Activated CD4-positive, alpha-beta memory T cell treated with anti-CD3 and anti-CD28 coated beads, Interleukin-2, amount 10 ng/mL, durations not matched to agents 7 days and 5 days (primary cell): ENCODE data around the gene RALGPS1. TPM values are rescaled to one million over a fixed set of nuclear protein-coding genes. Genes with fewer than 3 reads are reported as not detected.

ENCODE experiments used
- CTCF ChIA-PET: fragments of 350-600 bp; sonication (Branson Sonifier 250); formaldehyde crosslinking; loops from one replicate; lab custom pipeline; 2021; ENCODE audit warnings: antibody characterized with exemption, inconsistent platforms; lab: Charles Lee
- POLR2A ChIA-PET: fragments of 350-600 bp; sonication (Branson Sonifier 250); formaldehyde crosslinking; loops from one replicate; lab custom pipeline; 2021; ENCODE audit warnings: antibody characterized with exemption; lab: Charles Lee
- DNase-seq: peaks from one replicate; pipeline ENCODE4 v3.0.0-alpha.2; 2020
- H3K27ac Mint-ChIP-seq: one replicate; pipeline ENCODE4 v1.8.0; 2021; ENCODE audit warnings: mild to moderate bottlenecking, mixed read lengths
- H3K27me3 Mint-ChIP-seq: one replicate; pipeline ENCODE4 v1.8.0; 2021; ENCODE audit warnings: mixed read lengths
- H3K36me3 Mint-ChIP-seq: one replicate; pipeline ENCODE4 v1.8.0; 2021; ENCODE audit warnings: low read depth, mixed read lengths
- H3K4me1 Mint-ChIP-seq: one replicate; pipeline ENCODE4 v1.8.0; 2021; ENCODE audit warnings: mixed read lengths
- H3K4me3 Mint-ChIP-seq: one replicate; pipeline ENCODE4 v1.8.0; 2021; ENCODE audit warnings: mild to moderate bottlenecking, mixed read lengths
- H3K9me3 Mint-ChIP-seq: one replicate; pipeline ENCODE4 v1.8.0; 2021; ENCODE audit warnings: mixed read lengths
- total RNA-seq, 2 experiments: library from RNA; stranded (reverse); gene quantifications; one replicate each; pipeline ENCODE4 v1.2.3, GENCODE V29; 2021

Gene RALGPS1
- total RNA-seq, 2 experiments from 2014 or later: 2.8 to 3.4 TPM

GRCh38 chr9:127118597-127119319, 204.2 kb downstream of the RALGPS1 start:
- ChIA-PET CTCF (interaction anchor here (1.2 kb wide), 1 partner anchor 178 kb away, joined by 3 read pairs; no protein-coding TSS in a partner anchor), POLR2A (interaction anchor here (0.9 kb wide), 1 partner anchor 10 kb away, joined by 3 read pairs; no protein-coding TSS in a partner anchor)
- H3K9me3 Mint-ChIP-seq: no peaks in the 10 kb centered on the region
- H3K27me3 Mint-ChIP-seq: peaks cover 26% of the 10 kb centered on the region
- no peak for DNase-seq
- peaks cover 18% of the 10 kb centered on the region for H3K4me1 Mint-ChIP-seq
- no peaks in the 10 kb centered on the region for H3K36me3 Mint-ChIP-seq
- H3K4me3 Mint-ChIP-seq: no peak overlapping the region
- no peak overlapping the region for H3K27ac Mint-ChIP-seq

GRCh38 chr9:127119320-127119709, 204.7 kb downstream of the RALGPS1 start:
- H3K9me3 Mint-ChIP-seq: no peaks in the 10 kb centered on the region
- ChIA-PET POLR2A (interaction anchor here (0.9 kb wide), 1 partner anchor 10 kb away, joined by 3 read pairs; no protein-coding TSS in a partner anchor), CTCF (interaction anchor here (1.2 kb wide), 1 partner anchor 178 kb away, joined by 3 read pairs; no protein-coding TSS in a partner anchor)
- no peaks in the 10 kb centered on the region for H3K36me3 Mint-ChIP-seq
- no peak overlapping the region for H3K4me3 Mint-ChIP-seq
- no peak for DNase-seq
- no peak overlapping the region for H3K27ac Mint-ChIP-seq
- peaks cover 18% of the 10 kb centered on the region for H3K4me1 Mint-ChIP-seq
- H3K27me3 Mint-ChIP-seq: peaks cover 30% of the 10 kb centered on the region

- Mint-ChIP-seq H3K4me1 (peaks cover 6% of the 10 kb centered on the region), H3K36me3 (no peaks in the 10 kb centered on the region), H3K27ac (no peak overlapping the region), H3K9me3 (no peaks in the 10 kb centered on the region), H3K4me3 (no peak overlapping the region), H3K27me3 (peaks cover 51% of the 10 kb centered on the region)
- no peak for DNase-seq
- POLR2A ChIA-PET: no interaction called here
- CTCF ChIA-PET: no interaction called here
Measured at GRCh38 chr9:127121628-127122175, 207.1 kb downstream of the RALGPS1 start.

- H3K27me3 Mint-ChIP-seq: peaks cover 57% of the 10 kb centered on the region
- DNase-seq: no peak
- H3K27ac Mint-ChIP-seq: no peak within 1 kb of the TSS
- no peaks in the 10 kb centered on the region for H3K9me3 Mint-ChIP-seq
- no peaks in the 10 kb centered on the region for H3K36me3 Mint-ChIP-seq
- no peak within 1 kb of the TSS for H3K4me3 Mint-ChIP-seq
- H3K4me1 Mint-ChIP-seq: no peaks in the 10 kb centered on the region
- ChIA-PET CTCF (no interaction called here), POLR2A (no interaction called here)
Measured at GRCh38 chr9:127122176-127123063, 207.8 kb downstream of the RALGPS1 start, which contains the start of gene ANGPTL2. TSS of gene ANGPTL2 (minus strand) at chr9:127122635. CDS start at chr9:127108731, 13,904 bp downstream.

GRCh38 chr9:127123064-127123890, 208.7 kb downstream of the RALGPS1 start:
- no peak overlapping the region for H3K4me3 Mint-ChIP-seq
- POLR2A ChIA-PET: no interaction called here
- no peak for DNase-seq
- H3K27me3 Mint-ChIP-seq: peaks cover 57% of the 10 kb centered on the region
- H3K27ac Mint-ChIP-seq: no peak overlapping the region
- H3K4me1 Mint-ChIP-seq: no peaks in the 10 kb centered on the region
- CTCF ChIA-PET: no interaction called here
- no peaks in the 10 kb centered on the region for H3K36me3 Mint-ChIP-seq
- no peaks in the 10 kb centered on the region for H3K9me3 Mint-ChIP-seq

GRCh38 chr9:127124111-127124531, 209.5 kb downstream of the RALGPS1 start:
- Mint-ChIP-seq H3K27ac (no peak overlapping the region), H3K36me3 (no peaks in the 10 kb centered on the region), H3K4me3 (no peak overlapping the region), H3K4me1 (no peaks in the 10 kb centered on the region), H3K9me3 (no peaks in the 10 kb centered on the region), H3K27me3 (peaks cover 57% of the 10 kb centered on the region)
- ChIA-PET CTCF (no interaction called here), POLR2A (no interaction called here)
- no peak for DNase-seq

GRCh38 chr9:127124792-127125191, 210.2 kb downstream of the RALGPS1 start:
- H3K36me3 Mint-ChIP-seq: no peaks in the 10 kb centered on the region
- no peak overlapping the region for H3K4me3 Mint-ChIP-seq
- H3K27ac Mint-ChIP-seq: no peak overlapping the region
- POLR2A ChIA-PET: no interaction called here
- no peak for DNase-seq
- no peaks in the 10 kb centered on the region for H3K9me3 Mint-ChIP-seq
- no peaks in the 10 kb centered on the region for H3K4me1 Mint-ChIP-seq
- CTCF ChIA-PET: interaction anchor here (1.0 kb wide), 1 partner anchor 159 kb away, joined by 3 read pairs; no protein-coding TSS in a partner anchor
- H3K27me3 Mint-ChIP-seq: peaks cover 57% of the 10 kb centered on the region

- ChIA-PET CTCF (interaction anchor here (0.6 kb wide), 1 partner anchor 743 kb away, joined by 3 read pairs; no protein-coding TSS in a partner anchor), POLR2A (no interaction called here)
- Mint-ChIP-seq H3K4me3 (no peak overlapping the region), H3K27me3 (peaks cover 43% of the 10 kb centered on the region), H3K36me3 (no peaks in the 10 kb centered on the region), H3K4me1 (no peaks in the 10 kb centered on the region), H3K27ac (no peak overlapping the region), H3K9me3 (no peaks in the 10 kb centered on the region)
- DNase-seq: no peak
Measured at GRCh38 chr9:127126971-127127370, 212.4 kb downstream of the RALGPS1 start.

- ChIA-PET POLR2A (interaction anchor here (1.0 kb wide), 1 partner anchor 9 kb away, joined by 3 read pairs; no protein-coding TSS in a partner anchor), CTCF (interaction anchor here (0.6 to 1.4 kb wide), 2 partner anchors 70 to 164 kb away, joined by 3 to 8 read pairs; no protein-coding TSS in a partner anchor)
- H3K27ac Mint-ChIP-seq: no peak overlapping the region
- no peak for DNase-seq
- peaks cover 34% of the 10 kb centered on the region for H3K27me3 Mint-ChIP-seq
- no peak overlapping the region for H3K4me3 Mint-ChIP-seq
- H3K9me3 Mint-ChIP-seq: no peaks in the 10 kb centered on the region
- H3K4me1 Mint-ChIP-seq: no peaks in the 10 kb centered on the region
- no peaks in the 10 kb centered on the region for H3K36me3 Mint-ChIP-seq
Measured at GRCh38 chr9:127128341-127129072, 213.9 kb downstream of the RALGPS1 start.

- Mint-ChIP-seq H3K4me3 (no peak overlapping the region), H3K36me3 (no peaks in the 10 kb centered on the region), H3K27me3 (peaks cover 29% of the 10 kb centered on the region), H3K4me1 (no peaks in the 10 kb centered on the region), H3K27ac (no peak overlapping the region), H3K9me3 (no peaks in the 10 kb centered on the region)
- no peak for DNase-seq
- POLR2A ChIA-PET: interaction anchor here (1.0 kb wide), 1 partner anchor 10 kb away, joined by 3 read pairs; no protein-coding TSS in a partner anchor
- CTCF ChIA-PET: interaction anchor here (0.6 to 1.4 kb wide), 2 partner anchors 70 to 164 kb away, joined by 3 to 8 read pairs; no protein-coding TSS in a partner anchor
Measured at GRCh38 chr9:127129073-127129717, 214.6 kb downstream of the RALGPS1 start.

- CTCF ChIA-PET: interaction anchor here (1.4 kb wide), 1 partner anchor 165 kb away, joined by 8 read pairs; no protein-coding TSS in a partner anchor
- POLR2A ChIA-PET: interaction anchor here (1.0 kb wide), 1 partner anchor 11 kb away, joined by 3 read pairs; no protein-coding TSS in a partner anchor
- no peaks in the 10 kb centered on the region for H3K4me1 Mint-ChIP-seq
- DNase-seq: no peak
- H3K36me3 Mint-ChIP-seq: no peaks in the 10 kb centered on the region
- peaks cover 24% of the 10 kb centered on the region for H3K27me3 Mint-ChIP-seq
- H3K4me3 Mint-ChIP-seq: no peak overlapping the region
- no peaks in the 10 kb centered on the region for H3K9me3 Mint-ChIP-seq
- H3K27ac Mint-ChIP-seq: no peak overlapping the region
Measured at GRCh38 chr9:127129718-127130085, 215.1 kb downstream of the RALGPS1 start.
